ENCODE results near the gene RASGRP4.
"Not testable (repeated sequence)": the region's sequence is repeated elsewhere in the genome, so short reads cannot be mapped to it uniquely, and the experiment has no call there.

RASGRP4 gene

GRCh38 chr19:38425810-38426466, at the start of gene RASGRP4:
Gene RASGRP4, minus strand, starts transcription at chr19:38426219. Its CDS starts 128 bp downstream, at chr19:38426091.
- H3K27me3 ChIP-seq (ENCODE audit: insufficient read depth, low read length), result no peaks in the 10 kb centered on the region
- H3K79me2 ChIP-seq (ENCODE audit: insufficient read depth, low read length), result no peaks in the 10 kb centered on the region
- H3K27ac ChIP-seq (ENCODE audit: low read depth, low read length, poor library complexity, severe bottlenecking), result no peak within 1 kb of the TSS
- H3K36me3 ChIP-seq (ENCODE audit: insufficient read depth, low read length), result no peaks in the 10 kb centered on the region
- H3K4me1 ChIP-seq (ENCODE audit: insufficient read depth, low read length, severe bottlenecking), result peaks cover 27% of the 10 kb centered on the region
- H3K4me3 ChIP-seq (ENCODE audit: low read depth, low read length, poor library complexity, severe bottlenecking), result no peak within 1 kb of the TSS
- no peaks in the 10 kb centered on the region for H4K20me1 ChIP-seq (ENCODE audit: insufficient read depth, low read length)
- H3K9me3 ChIP-seq (ENCODE audit: low read length), result no peaks in the 10 kb centered on the region
- H2AFZ ChIP-seq (ENCODE audit: low read length), result no peak within 1 kb of the TSS
- no peak within 1 kb of the TSS for H3K4me2 ChIP-seq (ENCODE audit: low read length)
- no peaks in the 10 kb centered on the region for H3K9me2 ChIP-seq (ENCODE audit: low read depth, low read length)
- no peaks in the 10 kb centered on the region for H3F3A ChIP-seq (ENCODE audit: insufficient read depth, low read length)
- no peak within 1 kb of the TSS for H3K9ac ChIP-seq (ENCODE audit: low read length)
- TF ChIP-seq EZH2 (IDR thresholded peaks at IDR 0.05; ENCODE audit: borderline replicate concordance, low read length) (no peak), CTCF (IDR thresholded peaks at IDR 0.05; ENCODE audit: low read length) (no peak)

GRCh38 chr19:38475176-38475575, 49.2 kb upstream of the RASGRP4 start:
- no peaks in the 10 kb centered on the region for H3K36me3 ChIP-seq (ENCODE audit: insufficient read depth, low read length)
- H3K9me3 ChIP-seq (ENCODE audit: low read length), result no peaks in the 10 kb centered on the region
- no peak overlapping the region for H3K9ac ChIP-seq (ENCODE audit: low read length)
- H3K4me1 ChIP-seq (ENCODE audit: insufficient read depth, low read length, severe bottlenecking), result no peaks in the 10 kb centered on the region
- H2AFZ ChIP-seq (ENCODE audit: low read length), result no peak overlapping the region
- H3K4me2 ChIP-seq (ENCODE audit: low read length), result no peak overlapping the region
- H3F3A ChIP-seq (ENCODE audit: insufficient read depth, low read length), result no peaks in the 10 kb centered on the region
- no peaks in the 10 kb centered on the region for H4K20me1 ChIP-seq (ENCODE audit: insufficient read depth, low read length)
- no peak overlapping the region for H3K4me3 ChIP-seq (ENCODE audit: low read depth, low read length, poor library complexity, severe bottlenecking)
- H3K27ac ChIP-seq (ENCODE audit: low read depth, low read length, poor library complexity, severe bottlenecking), result no peak overlapping the region
- TF ChIP-seq EZH2 (IDR thresholded peaks at IDR 0.05; ENCODE audit: borderline replicate concordance, low read length) (no peak), CTCF (IDR thresholded peaks at IDR 0.05; ENCODE audit: low read length) (no peak)
- H3K79me2 ChIP-seq (ENCODE audit: insufficient read depth, low read length), result no peaks in the 10 kb centered on the region
- H3K27me3 ChIP-seq (ENCODE audit: insufficient read depth, low read length), result no peaks in the 10 kb centered on the region
- no peaks in the 10 kb centered on the region for H3K9me2 ChIP-seq (ENCODE audit: low read depth, low read length)

GRCh38 chr19:38473201-38473600, 47.2 kb upstream of the RASGRP4 start:
- no peak overlapping the region for H3K4me2 ChIP-seq (ENCODE audit: low read length)
- no peak overlapping the region for H3K9ac ChIP-seq (ENCODE audit: low read length)
- no peaks in the 10 kb centered on the region for H3K79me2 ChIP-seq (ENCODE audit: insufficient read depth, low read length)
- H3F3A ChIP-seq (ENCODE audit: insufficient read depth, low read length), result no peaks in the 10 kb centered on the region
- no peaks in the 10 kb centered on the region for H3K27me3 ChIP-seq (ENCODE audit: insufficient read depth, low read length)
- no peak overlapping the region for H3K27ac ChIP-seq (ENCODE audit: low read depth, low read length, poor library complexity, severe bottlenecking)
- no peaks in the 10 kb centered on the region for H3K4me1 ChIP-seq (ENCODE audit: insufficient read depth, low read length, severe bottlenecking)
- H3K4me3 ChIP-seq (ENCODE audit: low read depth, low read length, poor library complexity, severe bottlenecking), result no peak overlapping the region
- H3K9me3 ChIP-seq (ENCODE audit: low read length), result no peaks in the 10 kb centered on the region
- no peak overlapping the region for H2AFZ ChIP-seq (ENCODE audit: low read length)
- no peaks in the 10 kb centered on the region for H3K9me2 ChIP-seq (ENCODE audit: low read depth, low read length)
- H4K20me1 ChIP-seq (ENCODE audit: insufficient read depth, low read length), result no peaks in the 10 kb centered on the region
- H3K36me3 ChIP-seq (ENCODE audit: insufficient read depth, low read length), result no peaks in the 10 kb centered on the region
- TF ChIP-seq CTCF (IDR thresholded peaks at IDR 0.05; ENCODE audit: low read length), result no peak
- TF ChIP-seq EZH2 (IDR thresholded peaks at IDR 0.05; ENCODE audit: borderline replicate concordance, low read length), result no peak

- not testable (repeated sequence) for H3K4me3 ChIP-seq (ENCODE audit: low read depth, low read length, poor library complexity, severe bottlenecking); H4K20me1 ChIP-seq (ENCODE audit: insufficient read depth, low read length); H3K9me3 ChIP-seq (ENCODE audit: low read length); H2AFZ ChIP-seq (ENCODE audit: low read length); H3K27ac ChIP-seq (ENCODE audit: low read depth, low read length, poor library complexity, severe bottlenecking); H3K9me2 ChIP-seq (ENCODE audit: low read depth, low read length); H3K36me3 ChIP-seq (ENCODE audit: insufficient read depth, low read length); H3K4me2 ChIP-seq (ENCODE audit: low read length); H3K9ac ChIP-seq (ENCODE audit: low read length); H3K4me1 ChIP-seq (ENCODE audit: insufficient read depth, low read length, severe bottlenecking); H3F3A ChIP-seq (ENCODE audit: insufficient read depth, low read length); H3K27me3 ChIP-seq (ENCODE audit: insufficient read depth, low read length); H3K79me2 ChIP-seq (ENCODE audit: insufficient read depth, low read length)
These were observed 46.7 kb upstream of the RASGRP4 start for GRCh38 chr19:38472725-38473124.
